Prostate gland (tissue), 2 donors: ENCODE data around the gene CDH13.

Experiments used
- CTCF ChIP-seq, 4 experiments: fragments of 200-600 bp in 2 of 4; fragments of 450-650 bp in 2 of 4; sonication (generic) in 2 of 4; IDR thresholded peaks; 1 replicate in 3 of 4; 2 replicates in 1 of 4; pipeline ENCODE4 v1.5.1; 2016 to 2019; ENCODE audit warnings: antibody characterized with exemption in 4 of 4, mild to moderate bottlenecking in 2 of 4, moderate library complexity in 2 of 4
- POLR2A ChIP-seq: fragments of 450-650 bp; IDR thresholded peaks from one replicate; pipeline ENCODE4 v1.6.1; 2016; ENCODE audit warnings: antibody characterized with exemption, mild to moderate bottlenecking

- no peak for TF ChIP-seq POLR2A
- no peak for TF ChIP-seq CTCF (IDR thresholded peaks at IDR 0.05)
These were observed 1158.7 kb downstream of the CDH13 start for GRCh38 chr16:83785455-83785854.
